Hepatocyte (in vitro differentiated cells): ENCODE data around the gene CSMD2. TPM values are rescaled to one million over a fixed set of nuclear protein-coding genes. Genes with fewer than 3 reads are reported as not detected.

ENCODE experiments used
- DNase-seq: peaks from one replicate; pipeline ENCODE4 v3.0.0-alpha.2; 2016; ENCODE audit warnings: low spot score
- H2AFZ ChIP-seq: fragments of 200-600 bp; sonication (generic); 2 replicates; pipeline ENCODE4 v1.6.0; 2016; ENCODE audit warnings: antibody characterized with exemption, mild to moderate bottlenecking
- H3K27ac ChIP-seq: fragments of 200-600 bp; sonication (generic); 2 replicates; pipeline ENCODE4 v1.5.1; 2016; ENCODE audit warnings: mild to moderate bottlenecking
- H3K27me3 ChIP-seq: fragments of 200-600 bp; sonication (generic); 2 replicates; pipeline ENCODE4 v1.6.1; 2016
- H3K36me3 ChIP-seq: fragments of 200-600 bp; sonication (generic); replicated peaks from 2 replicates; pipeline ENCODE4 v1.5.1; 2016; ENCODE audit warnings: low read depth; ENCODE audit not compliant: insufficient read depth
- H3K4me1 ChIP-seq: fragments of 200-600 bp; sonication (generic); 2 replicates; pipeline ENCODE4 v1.5.1; 2016; ENCODE audit warnings: mild to moderate bottlenecking, moderate library complexity; ENCODE audit not compliant: insufficient read depth
- H3K4me2 ChIP-seq: fragments of 200-600 bp; sonication (generic); 2 replicates; pipeline ENCODE4 v1.6.0; 2016
- H3K4me3 ChIP-seq: fragments of 200-600 bp; sonication (generic); 2 replicates; pipeline ENCODE4 v1.5.1; 2016; ENCODE audit warnings: mild to moderate bottlenecking
- H3K79me2 ChIP-seq: fragments of 200-600 bp; sonication (generic); 2 replicates; pipeline ENCODE4 v1.6.0; 2017; ENCODE audit warnings: mild to moderate bottlenecking
- H3K9me2 ChIP-seq: fragments of 200-600 bp; sonication (generic); replicated peaks from 2 replicates; pipeline ENCODE4 v1.6.0; 2017; ENCODE audit warnings: mild to moderate bottlenecking; ENCODE audit not compliant: insufficient read depth
- H3K9me3 ChIP-seq: fragments of 200-600 bp; sonication (generic); 2 replicates; pipeline ENCODE4 v1.5.1; 2016; ENCODE audit warnings: low read depth, mild to moderate bottlenecking
- H4K20me1 ChIP-seq: fragments of 200-600 bp; sonication (generic); 2 replicates; pipeline ENCODE4 v1.6.0; 2016; ENCODE audit warnings: mild to moderate bottlenecking; ENCODE audit not compliant: insufficient read depth, poor library complexity, severe bottlenecking
- CTCF ChIP-seq: fragments of 200-600 bp; sonication (generic); IDR thresholded peaks from 2 replicates; pipeline ENCODE4 v1.5.1; 2016; ENCODE audit warnings: antibody characterized with exemption, mild to moderate bottlenecking; ENCODE audit not compliant: poor library complexity
- EZH2 ChIP-seq: fragments of 200-600 bp; sonication (generic); IDR thresholded peaks from 2 replicates; pipeline ENCODE4 v1.6.1; 2016; ENCODE audit warnings: antibody characterized with exemption, mild to moderate bottlenecking, borderline replicate concordance
- EZH2phosphoT487 ChIP-seq: fragments of 200-600 bp; sonication (generic); IDR thresholded peaks from one replicate; pipeline ENCODE4 v1.6.1; 2018; ENCODE audit warnings: antibody characterized with exemption, mild to moderate bottlenecking, low read depth, moderate library complexity; ENCODE audit not compliant: unreplicated experiment, severe bottlenecking
- WGBS: methylation state at CpG from one replicate; pipeline ENCODE4 v1.1.6; 2016; ENCODE audit warnings: low lambda C conversion rate; ENCODE audit errors: missing lambda C conversion rate; 5-methylcytosine and 5-hydroxymethylcytosine counted together
- polyA plus RNA-seq: library from polyadenylated mRNA; unstranded; fragments of >200 nt; fragmentation: Nextera tagmentation; extraction: Ambion mirVana; gene quantifications from 2 replicates; pipeline ENCODE4 v1.2.1, GENCODE V29; 2016
- total RNA-seq: library from RNA; depleted of rRNA; stranded (reverse); fragments of >200 nt; gene quantifications from 2 replicates; pipeline ENCODE4 v1.2.3, GENCODE V29; 2014

Gene CSMD2
- total and polyA plus RNA-seq, 2 experiments from 2014 or later, result 0.10 to 0.37 TPM

GRCh38 chr1:33719326-33719725 is 445.7 kb downstream of the CSMD2 start:
- Histone ChIP-seq H3K27ac (no peak overlapping the region), H4K20me1 (no peaks in the 10 kb centered on the region), H3K4me3 (no peak overlapping the region), H3K9me3 (no peaks in the 10 kb centered on the region), H3K9me2 (no peaks in the 10 kb centered on the region), H2AFZ (no peak overlapping the region), H3K79me2 (no peaks in the 10 kb centered on the region), H3K36me3 (no peaks in the 10 kb centered on the region), H3K4me1 (no peaks in the 10 kb centered on the region), H3K4me2 (no peak overlapping the region), H3K27me3 (no peaks in the 10 kb centered on the region)
- WGBS, result 81% methylated on average over 4 of the region's 4 CpGs
- no peak for DNase-seq
- TF ChIP-seq CTCF (no peak), EZH2 (no peak), EZH2phosphoT487 (no peak)

GRCh38 chr1:33718186-33718585 is 446.8 kb downstream of the CSMD2 start:
- Histone ChIP-seq H3K9me3 (no peaks in the 10 kb centered on the region), H2AFZ (no peak overlapping the region), H3K4me3 (no peak overlapping the region), H3K36me3 (no peaks in the 10 kb centered on the region), H3K79me2 (no peaks in the 10 kb centered on the region), H3K9me2 (no peaks in the 10 kb centered on the region), H3K4me1 (no peaks in the 10 kb centered on the region), H3K27me3 (no peaks in the 10 kb centered on the region), H3K4me2 (no peak overlapping the region), H4K20me1 (no peaks in the 10 kb centered on the region), H3K27ac (no peak overlapping the region)
- no peak for DNase-seq
- 95% methylated on average over 3 of the region's 3 CpGs for WGBS
- TF ChIP-seq CTCF, result no peak
- no peak for TF ChIP-seq EZH2phosphoT487
- no peak for TF ChIP-seq EZH2

GRCh38 chr1:33716976-33717688 is 447.9 kb downstream of the CSMD2 start:
- no peak overlapping the region for H2AFZ ChIP-seq

More at GRCh38 chr1:33716976-33717688, 447.9 kb downstream of the CSMD2 start:
- Histone ChIP-seq H3K4me2 (no peak overlapping the region), H3K9me3 (no peaks in the 10 kb centered on the region), H3K36me3 (no peaks in the 10 kb centered on the region), H4K20me1 (no peaks in the 10 kb centered on the region), H3K27me3 (no peaks in the 10 kb centered on the region), H3K4me3 (no peak overlapping the region), H3K9me2 (no peaks in the 10 kb centered on the region), H3K4me1 (no peaks in the 10 kb centered on the region), H3K27ac (no peak overlapping the region), H3K79me2 (no peaks in the 10 kb centered on the region)
- WGBS, result 91% methylated on average over 3 of the region's 3 CpGs
- TF ChIP-seq EZH2phosphoT487 (no peak), CTCF (no peak)
- DNase-seq, result no peak
